GM12801 (cell line): ENCODE results near the gene CCL19.

Source experiments
- CTCF ChIP-seq: IDR thresholded peaks from one replicate; pipeline ENCODE4 v1.5.1; 2011; ENCODE audit warnings: control low read depth; ENCODE audit not compliant: insufficient read length; ENCODE audit errors: extremely low read depth

The CCL19 gene

GRCh38 chr9:34689116-34689470, 2.0 kb downstream of the CCL19 start:
- TF ChIP-seq CTCF = no peak

GRCh38 chr9:34688329-34689115, 2.6 kb downstream of the CCL19 start:
- no peak for TF ChIP-seq CTCF

- TF ChIP-seq CTCF = no peak
Observed at GRCh38 chr9:34687276-34688030, 3.6 kb downstream of the CCL19 start.

DNA sequence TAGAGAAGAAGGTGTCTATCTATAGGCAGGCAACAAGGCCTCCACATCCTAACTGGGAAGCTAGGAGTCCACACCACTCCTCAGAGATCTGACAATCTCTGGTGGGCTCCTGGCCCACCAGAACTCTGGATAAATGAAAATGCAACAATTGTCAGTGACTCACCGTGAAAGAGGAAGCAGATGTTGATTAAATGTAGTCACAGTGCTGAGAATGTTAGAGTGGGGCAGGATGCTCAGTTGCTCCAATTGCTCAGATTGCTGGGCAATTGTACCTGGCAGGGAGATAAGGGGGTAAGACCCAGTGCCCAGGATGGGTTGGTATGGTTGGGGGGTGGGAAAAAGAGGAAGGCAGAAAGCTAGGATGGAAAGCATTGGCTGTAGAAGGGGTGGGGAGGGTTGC, 4.3 kb downstream of the CCL19 start:
- no peak for TF ChIP-seq CTCF

DNA sequence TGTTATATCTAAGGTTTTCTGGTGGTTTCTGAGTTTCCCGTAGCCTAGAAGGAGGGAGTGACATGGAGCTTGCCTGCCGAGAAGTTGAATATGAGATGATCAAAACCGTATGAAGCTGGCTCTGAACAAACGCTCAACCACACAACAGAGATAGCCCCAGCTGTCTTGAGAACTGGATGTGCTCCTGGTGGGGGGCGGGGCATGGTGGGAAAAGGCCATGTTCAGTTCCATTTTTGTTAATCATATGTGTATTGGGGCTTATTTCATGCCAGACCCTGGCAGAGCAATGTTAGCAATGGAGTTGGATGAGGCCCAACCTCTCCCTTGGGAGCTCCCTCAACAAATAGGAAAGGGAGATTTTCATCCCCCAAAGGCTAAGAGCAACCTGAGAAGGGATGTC, 4.8 kb downstream of the CCL19 start:
- no peak for TF ChIP-seq CTCF

DNA sequence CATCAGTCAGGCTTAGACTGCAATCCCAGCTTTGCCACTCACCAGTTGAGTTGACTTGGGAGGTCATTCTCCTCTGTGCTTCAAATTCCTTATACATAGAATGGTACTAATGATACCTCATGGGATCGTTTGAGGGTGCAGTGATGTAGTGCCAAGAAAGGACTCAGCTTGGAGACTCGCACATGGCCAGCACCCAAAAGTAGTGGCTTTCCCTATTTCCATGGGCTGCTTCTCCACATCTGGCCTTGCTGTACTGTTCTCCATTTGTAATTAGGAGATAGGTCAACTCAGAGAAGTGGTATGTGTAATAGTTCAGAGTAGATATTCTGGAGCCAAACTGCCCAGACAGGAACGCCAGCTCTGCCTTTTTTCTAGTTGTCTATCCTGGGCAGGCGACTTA, 5.5 kb downstream of the CCL19 start:
- no peak for TF ChIP-seq CTCF

- TF ChIP-seq CTCF = no peak
Observed at GRCh38 chr9:34684816-34685215, 6.3 kb downstream of the CCL19 start.
